WTC11 (cell line): ENCODE data around the gene AK8. TPM values are rescaled to one million over a fixed set of nuclear protein-coding genes. Genes with fewer than 3 reads are reported as not detected.

Source experiments
- ATAC-seq: fragments of 200-7000 bp; cut with Tn5 transposase; 2 replicates; pipeline ENCODE4 v1.10.0; 2021; ENCODE audit warnings: mild to moderate bottlenecking, moderate library complexity
- CTCF ChIA-PET: fragments of 300-600 bp; sonication (Branson Sonifier 250); formaldehyde crosslinking; loops from one replicate; lab custom pipeline; 2021; ENCODE audit warnings: antibody characterized with exemption; lab: Charles Lee
- POLR2A ChIA-PET: fragments of 350-600 bp; sonication (Branson Sonifier 250); formaldehyde crosslinking; loops from one replicate; lab custom pipeline; 2021; ENCODE audit warnings: antibody characterized with exemption; lab: Charles Lee
- DNase-seq: peaks from one replicate; pipeline ENCODE4 v3.0.0; 2021; ENCODE audit warnings: low spot score
- H3K27ac Mint-ChIP-seq: 2 replicates; pipeline ENCODE4 v1.8.0; 2021; ENCODE audit warnings: mixed read lengths
- H3K27me3 Mint-ChIP-seq: 2 replicates; pipeline ENCODE4 v1.8.0; 2021; ENCODE audit warnings: low read depth, mild to moderate bottlenecking, moderate library complexity, mixed read lengths
- H3K36me3 Mint-ChIP-seq: 2 replicates; pipeline ENCODE4 v1.8.0; 2021; ENCODE audit warnings: mixed read lengths
- H3K4me1 Mint-ChIP-seq: 2 replicates; pipeline ENCODE4 v1.8.0; 2022; ENCODE audit warnings: mixed read lengths
- H3K4me3 Mint-ChIP-seq: 2 replicates; pipeline ENCODE4 v1.8.0; 2021; ENCODE audit warnings: mild to moderate bottlenecking, moderate library complexity, mixed read lengths
- H3K9me3 Mint-ChIP-seq: 2 replicates; pipeline ENCODE4 v1.8.0; 2021; ENCODE audit warnings: mixed read lengths
- ELF4 ChIP-seq: sonication (generic); formaldehyde crosslinking; IDR thresholded peaks from 2 replicates; pipeline ENCODE4 v1.8.1; 2022; ENCODE audit warnings: low read depth, mild to moderate bottlenecking, moderate library complexity, missing genetic modification reagents
- ESRRA ChIP-seq: sonication (generic); formaldehyde crosslinking; IDR thresholded peaks from 2 replicates; pipeline ENCODE4 v1.8.1; 2022; ENCODE audit warnings: mild to moderate bottlenecking, missing genetic modification reagents, borderline replicate concordance
- GRHL2 ChIP-seq: fragments of 250-450 bp; sonication (Bioruptor Pico); IDR thresholded peaks from 2 replicates; pipeline ENCODE4 v1.8.0; 2022; ENCODE audit warnings: mild to moderate bottlenecking, moderate library complexity; ENCODE audit not compliant: insufficient replicate concordance, severe bottlenecking
- JUN ChIP-seq: sonication (generic); formaldehyde crosslinking; IDR thresholded peaks from 2 replicates; pipeline ENCODE4 v1.8.0; 2023; ENCODE audit warnings: mild to moderate bottlenecking, missing genetic modification reagents
- KAT7 ChIP-seq: sonication (generic); formaldehyde crosslinking; IDR thresholded peaks from 2 replicates; pipeline ENCODE4 v1.8.1; 2023; ENCODE audit warnings: missing genetic modification reagents, mild to moderate bottlenecking, borderline replicate concordance
- MXD4 ChIP-seq: fragments of 250-450 bp; sonication (Bioruptor Pico); IDR thresholded peaks from 2 replicates; pipeline ENCODE4 v1.8.0; 2021; ENCODE audit warnings: mild to moderate bottlenecking, moderate library complexity, borderline replicate concordance
- NFE2L1 ChIP-seq: sonication (generic); formaldehyde crosslinking; IDR thresholded peaks from 2 replicates; pipeline ENCODE4 v1.8.1; 2023; ENCODE audit warnings: missing genetic modification reagents
- RELA ChIP-seq: sonication (generic); formaldehyde crosslinking; IDR thresholded peaks from 2 replicates; pipeline ENCODE4 v1.8.1; 2022; ENCODE audit warnings: missing genetic modification reagents, mild to moderate bottlenecking, borderline replicate concordance
- RORB ChIP-seq: fragments of 250-450 bp; sonication (Bioruptor Pico); IDR thresholded peaks from 2 replicates; pipeline ENCODE4 v1.9.0; 2021; ENCODE audit warnings: mild to moderate bottlenecking
- TP53 ChIP-seq: sonication (generic); formaldehyde crosslinking; IDR thresholded peaks from 2 replicates; pipeline ENCODE4 v1.8.1; 2023; ENCODE audit warnings: mild to moderate bottlenecking, missing genetic modification reagents
- ZMAT4 ChIP-seq: fragments of 250-450 bp; sonication (Bioruptor Pico); IDR thresholded peaks from 2 replicates; pipeline ENCODE4 v1.9.0; 2021; ENCODE audit warnings: mild to moderate bottlenecking
- ZNF263 ChIP-seq: sonication (generic); formaldehyde crosslinking; IDR thresholded peaks from 2 replicates; pipeline ENCODE4 v1.8.1; 2022; ENCODE audit warnings: low read depth, mild to moderate bottlenecking, moderate library complexity, missing genetic modification reagents
- ZNF423 ChIP-seq: fragments of 250-450 bp; sonication (Bioruptor Pico); IDR thresholded peaks from 2 replicates; pipeline ENCODE4 v2.1.2; 2022; ENCODE audit warnings: mild to moderate bottlenecking, moderate library complexity
- ZNF532 ChIP-seq: fragments of 250-450 bp; sonication (Bioruptor Pico); IDR thresholded peaks from 2 replicates; pipeline ENCODE4 v1.9.0; 2021; ENCODE audit warnings: mild to moderate bottlenecking, borderline replicate concordance
- total RNA-seq: library from RNA; stranded (reverse); gene quantifications from 3 replicates; pipeline ENCODE4 v1.2.3, GENCODE V29; 2021
- TF ChIP-seq, protein P1 (sequence below): sonication (generic); formaldehyde crosslinking; IDR thresholded peaks from 2 replicates; pipeline ENCODE4 v1.8.0; 2022; ENCODE audit warnings: mild to moderate bottlenecking, missing genetic modification reagents
- TF ChIP-seq, protein P2 (sequence below): fragments of 200-600 bp; IDR thresholded peaks from 2 replicates; pipeline ENCODE4 v1.8.0; 2022; ENCODE audit warnings: antibody characterized with exemption
- TF ChIP-seq, protein P3 (sequence below): sonication (generic); formaldehyde crosslinking; IDR thresholded peaks from 2 replicates; pipeline ENCODE4 v1.8.0; 2022; ENCODE audit warnings: mild to moderate bottlenecking, missing genetic modification reagents

The AK8 gene
- total RNA-seq, 1 experiment from 2014 or later = 0.48 TPM

- ChIA-PET POLR2A (no interaction called here), CTCF (interaction anchor here (0.5 to 1.8 kb wide), 17 partner anchors 8 to 438 kb away, joined by 3 to 20 read pairs (median 3); partner anchors contain the start of genes DDX31, GTF3C4 and SPACA9)
- H3K27me3 Mint-ChIP-seq = peaks cover 2% of the 10 kb centered on the region; the same call in 1 of the 2 replicates
- peaks cover 9% of the 10 kb centered on the region for H3K4me1 Mint-ChIP-seq
- TF ChIP-seq NFE2L1 (CRISPR knock-in tag) = no peak
- TF ChIP-seq ZNF423 (CRISPR knock-in tag) = no peak
- TF ChIP-seq ELF4 = no peak
- no peak for TF ChIP-seq TP53 (CRISPR knock-in tag)
- H3K9me3 Mint-ChIP-seq = no peaks in the 10 kb centered on the region
- DNase-seq = no peak
- H3K4me3 Mint-ChIP-seq = no peak overlapping the region
- no peak for ATAC-seq
- no peaks in the 10 kb centered on the region for H3K36me3 Mint-ChIP-seq
- no peak overlapping the region for H3K27ac Mint-ChIP-seq
These were observed 66.1 kb downstream of the AK8 start for GRCh38 chr9:132811985-132812384.

DNA sequence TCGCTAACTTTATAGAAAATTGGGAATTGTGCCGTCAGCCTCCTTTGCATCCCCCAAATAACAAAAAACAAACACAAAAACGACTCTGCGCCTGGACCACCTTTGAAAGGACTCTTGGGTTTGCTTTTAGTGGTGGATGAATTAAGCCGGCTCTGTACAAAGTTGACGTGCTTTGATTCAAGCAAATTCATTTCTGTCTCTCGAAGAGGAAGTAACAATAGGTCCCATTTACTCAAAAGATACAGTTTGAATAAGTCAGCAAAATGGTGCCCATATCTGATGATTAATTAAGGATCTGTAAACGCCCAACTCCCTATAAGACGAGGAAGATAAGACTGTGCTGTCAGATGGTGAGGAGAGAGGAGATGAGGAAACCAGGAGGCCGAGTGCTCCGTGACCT is 67.8 kb downstream of the AK8 start:
- Mint-ChIP-seq H3K36me3 (no peaks in the 10 kb centered on the region), H3K4me3 (no peak overlapping the region), H3K27me3 (peaks cover 2% of the 10 kb centered on the region; the same call in 1 of the 2 replicates), H3K27ac (no peak overlapping the region), H3K4me1 (peaks cover 26% of the 10 kb centered on the region), H3K9me3 (no peaks in the 10 kb centered on the region)
- POLR2A ChIA-PET = no interaction called here
- ATAC-seq = no peak
- CTCF ChIA-PET = no interaction called here
- no peak for DNase-seq
- TF ChIP-seq ZMAT4 (CRISPR knock-in tag) (no peak), RELA (CRISPR knock-in tag) (no peak), ZNF532 (CRISPR knock-in tag) (no peak), ESRRA (CRISPR knock-in tag) (no peak), NFE2L1 (CRISPR knock-in tag) (no peak), JUN (no peak), RORB (no peak), GRHL2 (CRISPR knock-in tag) (no peak), KAT7 (CRISPR knock-in tag) (no peak)
- TF ChIP-seq, protein P1, sequence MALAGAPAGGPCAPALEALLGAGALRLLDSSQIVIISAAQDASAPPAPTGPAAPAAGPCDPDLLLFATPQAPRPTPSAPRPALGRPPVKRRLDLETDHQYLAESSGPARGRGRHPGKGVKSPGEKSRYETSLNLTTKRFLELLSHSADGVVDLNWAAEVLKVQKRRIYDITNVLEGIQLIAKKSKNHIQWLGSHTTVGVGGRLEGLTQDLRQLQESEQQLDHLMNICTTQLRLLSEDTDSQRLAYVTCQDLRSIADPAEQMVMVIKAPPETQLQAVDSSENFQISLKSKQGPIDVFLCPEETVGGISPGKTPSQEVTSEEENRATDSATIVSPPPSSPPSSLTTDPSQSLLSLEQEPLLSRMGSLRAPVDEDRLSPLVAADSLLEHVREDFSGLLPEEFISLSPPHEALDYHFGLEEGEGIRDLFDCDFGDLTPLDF (CRISPR knock-in tag) = no peak

DNA sequence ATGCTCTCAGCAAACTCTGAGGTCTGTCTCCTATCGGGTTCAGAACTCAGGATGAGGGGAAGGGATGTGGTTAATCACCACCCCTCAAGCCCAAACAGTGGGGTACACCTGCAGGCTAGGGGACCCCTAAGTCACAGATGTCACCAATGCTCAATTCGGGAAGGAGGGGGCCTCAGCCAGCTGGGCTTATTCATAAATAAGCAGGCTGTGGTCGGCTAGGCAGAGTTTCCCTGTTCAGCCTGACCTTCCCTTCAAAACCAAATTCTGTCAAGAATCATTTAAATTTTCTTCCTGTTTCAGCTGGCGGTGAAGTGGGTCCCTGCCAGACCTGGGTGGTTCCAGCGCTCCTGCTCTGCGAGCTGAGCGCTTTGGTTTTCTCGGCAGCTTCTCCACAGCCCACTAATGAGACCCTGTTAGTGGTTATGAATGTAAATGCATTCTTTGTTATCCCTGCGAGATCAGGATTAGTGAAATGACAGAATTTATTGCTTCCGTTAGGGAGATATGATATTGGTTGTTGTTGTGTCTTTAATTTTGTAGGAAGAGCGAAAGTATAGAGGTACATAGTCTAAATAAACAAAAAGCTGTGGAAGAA is 68.3 kb downstream of the AK8 start:
- Mint-ChIP-seq H3K9me3 (no peaks in the 10 kb centered on the region), H3K4me1 (peaks cover 29% of the 10 kb centered on the region), H3K36me3 (no peaks in the 10 kb centered on the region), H3K27me3 (peaks cover 2% of the 10 kb centered on the region; the same call in 1 of the 2 replicates), H3K4me3 (no peak overlapping the region), H3K27ac (no peak overlapping the region)
- ATAC-seq = no peak
- ChIA-PET POLR2A (no interaction called here), CTCF (interaction anchor here (0.8 kb wide), 1 partner anchor 397 kb away, joined by 4 read pairs; no protein-coding TSS in a partner anchor)
- TF ChIP-seq ZNF263 (CRISPR knock-in tag) = no peak
- TF ChIP-seq, protein P2, sequence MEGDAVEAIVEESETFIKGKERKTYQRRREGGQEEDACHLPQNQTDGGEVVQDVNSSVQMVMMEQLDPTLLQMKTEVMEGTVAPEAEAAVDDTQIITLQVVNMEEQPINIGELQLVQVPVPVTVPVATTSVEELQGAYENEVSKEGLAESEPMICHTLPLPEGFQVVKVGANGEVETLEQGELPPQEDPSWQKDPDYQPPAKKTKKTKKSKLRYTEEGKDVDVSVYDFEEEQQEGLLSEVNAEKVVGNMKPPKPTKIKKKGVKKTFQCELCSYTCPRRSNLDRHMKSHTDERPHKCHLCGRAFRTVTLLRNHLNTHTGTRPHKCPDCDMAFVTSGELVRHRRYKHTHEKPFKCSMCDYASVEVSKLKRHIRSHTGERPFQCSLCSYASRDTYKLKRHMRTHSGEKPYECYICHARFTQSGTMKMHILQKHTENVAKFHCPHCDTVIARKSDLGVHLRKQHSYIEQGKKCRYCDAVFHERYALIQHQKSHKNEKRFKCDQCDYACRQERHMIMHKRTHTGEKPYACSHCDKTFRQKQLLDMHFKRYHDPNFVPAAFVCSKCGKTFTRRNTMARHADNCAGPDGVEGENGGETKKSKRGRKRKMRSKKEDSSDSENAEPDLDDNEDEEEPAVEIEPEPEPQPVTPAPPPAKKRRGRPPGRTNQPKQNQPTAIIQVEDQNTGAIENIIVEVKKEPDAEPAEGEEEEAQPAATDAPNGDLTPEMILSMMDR = no peak
- TF ChIP-seq, protein P3, sequence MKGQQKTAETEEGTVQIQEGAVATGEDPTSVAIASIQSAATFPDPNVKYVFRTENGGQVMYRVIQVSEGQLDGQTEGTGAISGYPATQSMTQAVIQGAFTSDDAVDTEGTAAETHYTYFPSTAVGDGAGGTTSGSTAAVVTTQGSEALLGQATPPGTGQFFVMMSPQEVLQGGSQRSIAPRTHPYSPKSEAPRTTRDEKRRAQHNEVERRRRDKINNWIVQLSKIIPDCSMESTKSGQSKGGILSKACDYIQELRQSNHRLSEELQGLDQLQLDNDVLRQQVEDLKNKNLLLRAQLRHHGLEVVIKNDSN = no peak
- TF ChIP-seq MXD4 (CRISPR knock-in tag) = no peak
- no peak for DNase-seq
